GM19395 (cell line): ENCODE results near the gene CSNK1A1L.
A peak's percentile ranks its signal among the peaks of the same experiment; 100 is the strongest.

Source experiments
- ATAC-seq: cut with Tn5 transposase; IDR thresholded peaks from one replicate; pipeline ENCODE4 v1.9.1; 2021; ENCODE audit warnings: mild to moderate bottlenecking, moderate library complexity; ENCODE audit not compliant: unreplicated experiment

CSNK1A1L gene

GRCh38 chr13:37107456-37107855 is 2.0 kb upstream of the CSNK1A1L start:
- no peak for ATAC-seq

GRCh38 chr13:37106642-37107041 is 1.2 kb upstream of the CSNK1A1L start:
- no peak for ATAC-seq

DNA sequence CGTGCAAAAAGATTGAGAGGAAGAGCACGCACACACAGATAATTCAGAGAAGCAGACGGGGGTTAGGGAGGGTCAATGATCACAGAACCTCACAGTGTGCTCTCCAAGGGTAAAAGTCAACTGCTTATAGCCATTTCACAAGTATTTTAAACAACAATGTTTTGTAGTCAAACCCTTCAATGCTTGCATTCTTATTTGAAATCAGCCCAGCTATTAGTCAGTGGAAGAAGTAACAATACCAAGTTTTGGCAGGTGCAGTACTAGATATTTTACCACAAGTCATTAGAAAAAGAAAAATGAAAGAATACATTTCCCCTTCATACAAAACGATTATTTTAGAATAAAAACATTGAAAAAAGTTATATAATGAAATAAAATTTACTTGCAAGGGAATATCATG is 2.6 kb downstream of the CSNK1A1L start:
- ATAC-seq: no peak

DNA sequence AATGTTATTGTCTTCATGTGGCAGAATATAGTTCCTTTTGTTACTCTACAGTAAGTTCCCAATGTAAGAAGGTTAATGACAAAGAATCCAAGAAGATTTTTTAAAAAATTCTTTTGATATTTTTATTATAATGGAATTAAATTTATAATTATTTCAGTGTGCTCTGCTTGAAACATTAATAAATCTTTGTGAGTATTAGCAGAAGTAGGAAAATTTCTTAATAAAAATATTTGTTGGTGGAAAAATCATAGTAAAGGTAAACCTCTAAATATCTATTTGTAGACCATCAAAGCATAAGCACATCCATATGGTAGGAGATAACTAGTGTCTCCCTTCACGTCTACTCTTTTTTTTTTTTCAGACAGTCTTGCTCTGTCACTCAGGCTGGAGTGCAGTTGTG is 4.3 kb downstream of the CSNK1A1L start:
- ATAC-seq: no peak

DNA sequence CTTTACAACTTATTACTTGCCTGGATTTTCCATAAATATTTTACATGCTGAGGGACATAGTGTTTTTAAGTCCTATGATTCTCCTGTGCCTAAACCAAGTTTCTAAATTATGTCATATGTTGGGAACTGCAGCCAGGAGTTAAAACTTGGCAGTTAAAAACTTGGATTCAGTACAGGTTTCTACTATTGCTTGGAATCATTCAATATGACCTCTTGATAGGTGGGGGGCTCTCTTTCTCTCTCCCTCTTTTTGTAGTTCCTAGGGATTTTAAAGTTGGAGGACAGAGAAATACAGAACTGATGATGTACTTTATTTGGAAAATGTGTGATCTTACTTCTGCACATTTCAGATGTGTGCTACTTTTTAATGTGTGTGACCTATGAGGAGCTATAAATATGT is 4.7 kb downstream of the CSNK1A1L start:
- no peak for ATAC-seq

DNA sequence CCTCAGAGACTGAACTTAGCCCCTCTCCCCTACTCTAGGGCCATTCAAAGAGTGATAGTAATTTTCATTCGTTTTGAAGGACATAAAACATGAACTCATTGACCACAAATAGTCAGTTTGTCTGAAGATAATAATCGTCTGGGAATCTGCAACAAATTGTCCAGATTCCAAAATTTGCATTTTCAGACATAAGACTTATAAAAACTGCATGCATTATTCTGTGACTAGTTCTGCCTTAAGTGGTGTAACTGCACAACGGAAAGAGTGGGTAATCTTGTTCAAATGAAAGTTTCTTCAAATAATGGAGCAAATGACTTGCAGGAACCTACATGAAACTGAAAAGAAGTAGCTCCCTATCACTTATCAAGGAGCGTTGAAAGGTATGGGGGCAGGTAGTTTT is 8.4 kb downstream of the CSNK1A1L start:
- no peak for ATAC-seq

DNA sequence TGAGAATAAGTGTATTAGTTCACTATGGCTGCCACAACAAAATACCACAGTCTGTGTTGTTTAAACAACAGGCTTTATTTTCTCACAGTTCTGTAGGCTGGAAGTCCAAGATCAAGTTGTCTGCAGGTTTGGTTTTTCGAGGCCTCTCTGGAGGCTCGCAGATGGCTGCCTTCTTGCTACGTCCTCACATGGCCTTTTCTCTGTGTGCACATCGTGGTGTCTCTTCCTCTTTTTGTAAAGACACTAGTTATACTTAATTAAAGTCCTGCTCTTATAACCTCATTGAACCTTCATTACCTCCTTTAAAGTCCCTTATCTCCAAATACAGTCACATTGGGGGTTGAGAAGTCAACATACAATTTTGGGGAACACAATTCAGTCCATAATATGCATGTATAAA is 10.6 kb downstream of the CSNK1A1L start:
- no peak for ATAC-seq

DNA sequence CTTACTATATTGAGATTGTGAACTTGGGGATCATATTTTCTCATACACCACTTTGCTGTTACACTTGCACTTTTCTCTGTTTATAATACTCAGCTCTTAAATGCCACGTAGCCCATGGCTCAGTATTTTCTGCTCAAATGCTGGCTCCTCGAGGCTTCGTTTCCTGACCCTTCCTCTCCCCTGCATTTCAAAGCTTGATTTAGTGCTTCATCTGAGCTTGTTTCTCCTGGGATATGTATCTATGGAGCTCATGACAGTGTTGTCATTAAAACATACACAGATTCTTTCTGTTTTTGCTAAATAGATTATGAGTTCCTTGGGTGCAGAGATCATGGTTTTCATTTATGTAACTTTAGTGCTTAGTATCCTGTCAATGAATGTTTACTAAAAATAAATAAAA is 11.4 kb downstream of the CSNK1A1L start:
- no peak for ATAC-seq

DNA sequence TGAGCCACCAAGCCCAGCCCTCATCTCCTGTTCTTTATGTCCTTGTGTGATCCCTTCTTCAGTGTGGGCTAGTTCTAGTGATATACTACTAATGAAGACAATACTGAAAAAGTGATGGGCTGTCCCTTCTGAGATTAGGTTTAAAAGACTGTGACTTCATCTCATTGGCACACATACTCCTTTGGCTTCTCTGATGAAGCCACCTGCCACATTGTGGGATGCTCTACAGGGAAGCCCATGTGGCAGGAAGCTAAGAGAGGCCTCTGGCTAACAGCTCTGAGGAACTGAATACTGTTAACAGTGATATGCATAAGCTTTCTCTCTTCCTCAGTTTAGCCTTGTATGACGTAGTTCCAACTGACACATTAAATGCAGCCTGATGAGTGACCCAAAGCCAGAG is 13.6 kb downstream of the CSNK1A1L start:
- ATAC-seq: no peak

- no peak for ATAC-seq
Measured at GRCh38 chr13:37090912-37091311, 14.6 kb downstream of the CSNK1A1L start.

- ATAC-seq: no peak
Measured at GRCh38 chr13:37089495-37089894, 16.0 kb downstream of the CSNK1A1L start.

DNA sequence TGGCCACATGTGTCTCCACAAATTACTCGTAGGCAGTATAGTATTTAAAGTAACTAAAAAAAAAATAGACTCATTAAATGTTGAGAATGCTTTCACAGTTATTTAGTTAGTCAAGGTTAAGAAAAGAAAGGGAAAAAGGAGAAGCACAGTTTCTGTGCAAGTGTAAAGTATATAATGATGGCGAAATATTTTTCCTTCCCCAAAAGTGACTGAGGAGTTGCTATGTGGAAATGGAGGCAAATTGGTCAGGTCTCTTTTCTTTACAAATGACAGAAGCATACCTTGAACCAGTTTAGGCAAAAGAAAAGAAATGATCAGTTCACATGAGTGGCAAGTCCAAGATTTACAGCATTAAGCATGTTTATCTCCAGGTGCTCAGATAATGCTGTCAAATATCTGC is 18.0 kb downstream of the CSNK1A1L start:
- ATAC-seq: no peak

- no peak for ATAC-seq
Measured at GRCh38 chr13:37085606-37086005, 19.9 kb downstream of the CSNK1A1L start.

GRCh38 chr13:37076818-37077217 is 28.6 kb downstream of the CSNK1A1L start:
- ATAC-seq: no peak

- no peak for ATAC-seq
Measured at GRCh38 chr13:37075164-37075563, 30.3 kb downstream of the CSNK1A1L start.

DNA sequence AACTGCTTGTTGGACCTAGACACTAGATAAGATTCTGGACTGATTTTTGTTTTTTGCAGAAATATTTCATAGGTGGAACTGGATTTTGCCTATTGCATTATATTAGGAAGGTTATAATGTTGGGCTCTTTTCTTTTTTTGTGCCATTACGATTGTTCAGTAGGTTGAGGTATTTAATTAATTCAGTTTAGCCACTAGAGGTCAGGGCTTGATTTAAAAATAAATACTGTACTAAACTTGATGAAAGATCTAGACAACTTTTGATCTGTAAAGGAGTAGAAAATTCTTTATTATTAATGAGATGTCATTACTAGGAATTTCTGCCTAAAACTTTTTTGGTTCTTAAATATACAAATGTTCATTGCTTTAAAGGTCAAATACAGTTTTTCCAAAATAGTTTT is 30.8 kb downstream of the CSNK1A1L start:
- ATAC-seq: no peak

DNA sequence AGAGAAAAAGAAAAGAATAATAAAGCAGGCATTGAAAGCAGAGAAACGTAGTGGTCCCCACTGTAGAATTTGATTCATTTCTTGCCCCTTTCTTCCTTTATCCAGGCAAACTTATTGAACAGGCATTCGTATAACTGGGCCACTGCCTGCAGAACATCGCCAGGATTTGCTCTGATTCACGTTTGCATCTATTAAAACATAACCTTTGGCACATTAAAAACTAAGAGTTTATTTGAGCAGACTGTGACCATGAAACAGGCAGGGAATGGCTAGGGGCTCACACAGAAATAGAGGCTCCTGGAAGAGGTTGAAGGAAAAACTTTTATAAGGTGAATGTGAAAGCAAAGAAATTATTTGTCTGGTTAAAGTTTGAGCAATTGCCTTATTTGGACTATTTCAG is 33.4 kb downstream of the CSNK1A1L start:
- ATAC-seq: no peak

GRCh38 chr13:37070956-37071355 is 34.5 kb downstream of the CSNK1A1L start:
- ATAC-seq: no peak

GRCh38 chr13:37070145-37070695 is 35.2 kb downstream of the CSNK1A1L start:
- ATAC-seq: no peak

- no peak for ATAC-seq
Measured at GRCh38 chr13:37069597-37070103, 35.8 kb downstream of the CSNK1A1L start.

- no peak for ATAC-seq
Measured at GRCh38 chr13:37068962-37069361, 36.5 kb downstream of the CSNK1A1L start.

- ATAC-seq: peak; percentile 61
Measured at GRCh38 chr13:37067874-37068273, 37.6 kb downstream of the CSNK1A1L start.

- no peak for ATAC-seq
Measured at GRCh38 chr13:37065890-37066526, 39.5 kb downstream of the CSNK1A1L start.
